RWPE2 (cell line): ENCODE results near the gene CHST12.
"Not testable (repeated sequence)": the region's sequence is repeated elsewhere in the genome, so short reads cannot be mapped to it uniquely, and the experiment has no call there.

Source experiments
- ATAC-seq: fragments of 200-7000 bp; cut with Tn5 transposase; 3 replicates; pipeline ENCODE4 v1.9.1; 2021; ENCODE audit warnings: low read depth
- DNase-seq: peaks from one replicate; pipeline ENCODE4 v3.0.0-alpha.2; 2020; ENCODE audit warnings: low spot score
- H3K27ac ChIP-seq: fragments of 450-650 bp; 2 replicates; pipeline ENCODE4 v1.5.1; 2017; ENCODE audit warnings: mild to moderate bottlenecking; ENCODE audit not compliant: poor library complexity, severe bottlenecking
- H3K27me3 ChIP-seq: fragments of 250-450 bp; sonication (Bioruptor Pico); 2 replicates; pipeline ENCODE4 v1.5.1; 2021; ENCODE audit warnings: mild to moderate bottlenecking, moderate library complexity; ENCODE audit not compliant: insufficient read depth, poor library complexity, severe bottlenecking
- H3K36me3 ChIP-seq: fragments of 250-450 bp; sonication (Bioruptor Pico); 2 replicates; pipeline ENCODE4 v1.5.1; 2020; ENCODE audit warnings: low read depth, mild to moderate bottlenecking, moderate library complexity
- H3K4me1 ChIP-seq: fragments of 250-450 bp; sonication (Bioruptor Pico); 2 replicates; pipeline ENCODE4 v1.5.1; 2021; ENCODE audit warnings: mild to moderate bottlenecking, moderate library complexity; ENCODE audit not compliant: insufficient read depth, poor library complexity, severe bottlenecking
- H3K4me3 ChIP-seq: fragments of 250-450 bp; sonication (Bioruptor Pico); 2 replicates; pipeline ENCODE4 v1.5.1; 2021; ENCODE audit warnings: mild to moderate bottlenecking, moderate library complexity; ENCODE audit not compliant: severe bottlenecking
- H3K9me3 ChIP-seq: fragments of 250-450 bp; sonication (Bioruptor Pico); 2 replicates; pipeline ENCODE4 v1.5.1; 2021; ENCODE audit warnings: mild to moderate bottlenecking, moderate library complexity; ENCODE audit not compliant: severe bottlenecking
- TF ChIP-seq, protein P1 (sequence below): fragments of 450-650 bp; IDR thresholded peaks from one replicate; pipeline ENCODE4 v1.5.1; 2017; ENCODE audit warnings: mild to moderate bottlenecking, moderate library complexity; ENCODE audit not compliant: poor library complexity, severe bottlenecking

CHST12 gene

DNA sequence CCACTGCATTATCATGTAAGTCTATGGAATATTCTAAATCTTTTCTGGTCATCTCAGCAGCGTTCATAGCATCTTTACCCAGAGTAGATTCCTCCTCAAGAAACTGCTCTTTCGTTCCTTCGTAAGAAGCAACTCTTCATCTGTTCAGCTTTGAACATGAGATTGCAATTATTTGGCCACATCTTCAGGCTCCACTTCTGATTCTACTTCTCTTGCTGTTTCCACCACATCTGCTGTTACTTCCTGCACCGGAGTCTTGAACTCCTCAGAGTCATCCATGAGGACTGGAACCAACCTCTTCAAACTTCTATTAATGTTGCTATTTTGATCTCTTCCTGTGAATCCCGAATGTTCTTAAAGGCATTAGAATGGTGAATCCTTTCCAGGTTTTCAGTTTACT, 12.7 kb downstream of the CHST12 start:
- no peak overlapping the region for H3K4me3 ChIP-seq
- H3K36me3 ChIP-seq, result no peaks in the 10 kb centered on the region
- no peaks in the 10 kb centered on the region for H3K4me1 ChIP-seq
- TF ChIP-seq, protein P1, sequence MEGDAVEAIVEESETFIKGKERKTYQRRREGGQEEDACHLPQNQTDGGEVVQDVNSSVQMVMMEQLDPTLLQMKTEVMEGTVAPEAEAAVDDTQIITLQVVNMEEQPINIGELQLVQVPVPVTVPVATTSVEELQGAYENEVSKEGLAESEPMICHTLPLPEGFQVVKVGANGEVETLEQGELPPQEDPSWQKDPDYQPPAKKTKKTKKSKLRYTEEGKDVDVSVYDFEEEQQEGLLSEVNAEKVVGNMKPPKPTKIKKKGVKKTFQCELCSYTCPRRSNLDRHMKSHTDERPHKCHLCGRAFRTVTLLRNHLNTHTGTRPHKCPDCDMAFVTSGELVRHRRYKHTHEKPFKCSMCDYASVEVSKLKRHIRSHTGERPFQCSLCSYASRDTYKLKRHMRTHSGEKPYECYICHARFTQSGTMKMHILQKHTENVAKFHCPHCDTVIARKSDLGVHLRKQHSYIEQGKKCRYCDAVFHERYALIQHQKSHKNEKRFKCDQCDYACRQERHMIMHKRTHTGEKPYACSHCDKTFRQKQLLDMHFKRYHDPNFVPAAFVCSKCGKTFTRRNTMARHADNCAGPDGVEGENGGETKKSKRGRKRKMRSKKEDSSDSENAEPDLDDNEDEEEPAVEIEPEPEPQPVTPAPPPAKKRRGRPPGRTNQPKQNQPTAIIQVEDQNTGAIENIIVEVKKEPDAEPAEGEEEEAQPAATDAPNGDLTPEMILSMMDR, result no peak
- no peaks in the 10 kb centered on the region for H3K9me3 ChIP-seq
- H3K27me3 ChIP-seq, result no peaks in the 10 kb centered on the region
- H3K27ac ChIP-seq, result no peak overlapping the region
- DNase-seq (no peak), ATAC-seq (no peak)

DNA sequence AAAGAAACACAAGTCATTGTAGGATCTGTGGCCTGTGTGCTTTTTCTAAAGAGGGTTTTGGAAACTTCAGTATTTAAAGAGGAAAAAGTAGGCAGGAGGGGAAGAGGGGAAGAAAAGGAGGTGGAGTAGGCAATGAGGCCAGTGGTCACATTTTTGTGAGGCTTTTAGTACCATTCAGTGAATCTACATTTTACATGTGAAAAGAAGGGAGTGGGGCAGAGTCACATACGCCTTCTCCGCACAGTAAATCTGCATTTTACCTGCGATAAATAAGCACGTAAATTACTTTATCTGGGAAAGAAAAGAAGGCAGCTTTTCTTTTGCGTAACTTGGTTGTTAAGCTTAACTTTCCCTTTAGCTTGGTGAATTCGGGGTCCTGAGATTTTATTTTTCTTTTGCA, 13.2 kb downstream of the CHST12 start:
- Histone ChIP-seq H3K27ac (no peak overlapping the region), H3K4me1 (no peaks in the 10 kb centered on the region), H3K9me3 (no peaks in the 10 kb centered on the region), H3K27me3 (no peaks in the 10 kb centered on the region), H3K36me3 (no peaks in the 10 kb centered on the region), H3K4me3 (no peak overlapping the region)
- DNase-seq (no peak), ATAC-seq (no peak)
- TF ChIP-seq, protein P1, result no peak

DNA sequence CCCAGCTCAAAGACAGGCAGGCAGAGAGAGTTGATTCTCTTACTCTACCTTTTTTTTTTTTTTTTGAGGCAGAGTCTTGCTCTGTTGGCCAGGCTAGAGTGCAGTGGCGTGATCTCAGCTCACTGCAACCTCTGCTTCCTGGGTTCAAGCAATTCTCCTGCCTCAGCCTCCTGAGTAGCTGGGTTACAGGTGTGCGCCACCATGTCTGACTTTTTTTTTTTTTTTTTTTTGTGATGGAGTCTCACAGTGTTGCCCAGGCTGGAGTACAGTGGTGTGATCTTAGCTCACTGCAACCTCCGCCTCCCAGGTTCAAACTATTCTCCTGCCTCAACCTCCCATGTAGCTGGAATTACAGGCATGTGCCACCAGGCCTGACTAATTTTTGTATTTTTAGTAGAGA, 13.8 kb downstream of the CHST12 start:
- ATAC-seq, DNase-seq, H3K9me3 ChIP-seq, H3K4me1 ChIP-seq, H3K27me3 ChIP-seq, H3K4me3 ChIP-seq, H3K27ac ChIP-seq, H3K36me3 ChIP-seq: not testable (repeated sequence)

DNA sequence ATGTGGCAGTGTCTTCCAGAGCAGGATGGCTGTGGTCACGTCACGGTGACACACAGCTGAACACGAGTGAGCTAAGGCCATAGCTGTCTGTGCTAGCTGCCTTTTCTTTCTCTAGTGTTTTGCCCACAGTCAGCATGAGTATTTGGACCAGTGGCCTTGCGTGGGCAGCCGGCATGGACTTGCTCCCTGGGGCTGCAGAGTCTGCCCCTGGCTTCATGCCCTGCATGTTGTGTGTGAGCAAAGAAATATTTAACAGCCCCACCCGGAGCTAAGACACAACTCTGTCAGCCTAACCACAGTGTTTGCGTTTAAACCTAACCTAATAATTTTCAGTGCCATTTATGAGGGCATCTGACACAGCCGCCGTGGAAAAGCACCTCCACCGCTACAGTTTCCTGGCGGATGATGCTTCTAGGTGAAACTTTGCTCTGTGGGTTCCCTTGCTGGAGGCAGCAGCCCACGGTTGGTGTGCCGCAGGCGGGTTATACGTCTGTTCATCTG, 14.6 kb downstream of the CHST12 start:
- DNase-seq (no peak), ATAC-seq (no peak)
- H3K4me3 ChIP-seq, result no peak overlapping the region
- TF ChIP-seq, protein P1, result no peak
- H3K4me1 ChIP-seq, result no peaks in the 10 kb centered on the region
- no peaks in the 10 kb centered on the region for H3K27me3 ChIP-seq
- H3K36me3 ChIP-seq, result no peaks in the 10 kb centered on the region
- no peaks in the 10 kb centered on the region for H3K9me3 ChIP-seq
- H3K27ac ChIP-seq, result no peak overlapping the region

DNA sequence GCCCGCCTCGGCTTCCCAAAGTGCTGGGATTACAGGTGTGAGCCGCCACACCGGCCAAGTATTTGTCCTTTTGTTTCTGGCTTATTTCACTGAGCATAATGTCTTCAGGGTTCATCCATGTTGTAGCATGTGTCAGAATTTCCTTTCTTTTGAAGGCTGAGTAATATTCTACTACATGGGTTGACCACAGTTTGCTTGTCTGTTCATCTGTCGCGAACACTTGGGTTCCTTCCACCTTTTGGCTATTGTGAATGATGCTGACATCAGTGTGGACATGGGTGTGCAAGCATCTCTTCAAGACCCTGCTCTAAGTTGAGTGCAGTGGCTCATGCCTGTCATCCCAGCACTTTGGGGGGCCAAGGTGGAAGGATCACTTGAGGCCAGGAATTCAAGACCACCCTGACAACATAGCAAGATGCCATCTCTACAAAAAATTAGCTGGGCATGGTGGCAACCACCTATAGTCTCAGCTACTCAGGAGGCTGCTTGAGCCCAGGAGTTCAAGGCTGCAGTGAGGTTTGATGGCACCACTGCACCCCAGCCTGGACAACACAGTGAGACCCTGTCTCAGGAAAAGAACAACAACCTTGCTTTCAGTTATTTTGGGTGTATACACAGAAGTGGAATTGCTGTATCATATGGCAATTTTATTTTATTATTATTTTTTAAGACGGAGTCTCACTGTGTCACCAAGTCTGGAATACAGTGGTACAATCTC, 17.0 kb downstream of the CHST12 start:
- Histone ChIP-seq H3K27ac (no peak overlapping the region), H3K36me3 (no peaks in the 10 kb centered on the region), H3K27me3 (no peaks in the 10 kb centered on the region), H3K4me3 (no peak overlapping the region), H3K4me1 (no peaks in the 10 kb centered on the region), H3K9me3 (no peaks in the 10 kb centered on the region)
- no peak for ATAC-seq
- no peak for DNase-seq
- TF ChIP-seq, protein P1, result no peak
